ENCODE results near the gene NRDE2. TPM values are rescaled to one million over a fixed set of nuclear protein-coding genes. Genes with fewer than 3 reads are reported as not detected.
A peak's percentile ranks its signal among the peaks of the same experiment; 100 is the strongest.

Gene NRDE2, protein sequence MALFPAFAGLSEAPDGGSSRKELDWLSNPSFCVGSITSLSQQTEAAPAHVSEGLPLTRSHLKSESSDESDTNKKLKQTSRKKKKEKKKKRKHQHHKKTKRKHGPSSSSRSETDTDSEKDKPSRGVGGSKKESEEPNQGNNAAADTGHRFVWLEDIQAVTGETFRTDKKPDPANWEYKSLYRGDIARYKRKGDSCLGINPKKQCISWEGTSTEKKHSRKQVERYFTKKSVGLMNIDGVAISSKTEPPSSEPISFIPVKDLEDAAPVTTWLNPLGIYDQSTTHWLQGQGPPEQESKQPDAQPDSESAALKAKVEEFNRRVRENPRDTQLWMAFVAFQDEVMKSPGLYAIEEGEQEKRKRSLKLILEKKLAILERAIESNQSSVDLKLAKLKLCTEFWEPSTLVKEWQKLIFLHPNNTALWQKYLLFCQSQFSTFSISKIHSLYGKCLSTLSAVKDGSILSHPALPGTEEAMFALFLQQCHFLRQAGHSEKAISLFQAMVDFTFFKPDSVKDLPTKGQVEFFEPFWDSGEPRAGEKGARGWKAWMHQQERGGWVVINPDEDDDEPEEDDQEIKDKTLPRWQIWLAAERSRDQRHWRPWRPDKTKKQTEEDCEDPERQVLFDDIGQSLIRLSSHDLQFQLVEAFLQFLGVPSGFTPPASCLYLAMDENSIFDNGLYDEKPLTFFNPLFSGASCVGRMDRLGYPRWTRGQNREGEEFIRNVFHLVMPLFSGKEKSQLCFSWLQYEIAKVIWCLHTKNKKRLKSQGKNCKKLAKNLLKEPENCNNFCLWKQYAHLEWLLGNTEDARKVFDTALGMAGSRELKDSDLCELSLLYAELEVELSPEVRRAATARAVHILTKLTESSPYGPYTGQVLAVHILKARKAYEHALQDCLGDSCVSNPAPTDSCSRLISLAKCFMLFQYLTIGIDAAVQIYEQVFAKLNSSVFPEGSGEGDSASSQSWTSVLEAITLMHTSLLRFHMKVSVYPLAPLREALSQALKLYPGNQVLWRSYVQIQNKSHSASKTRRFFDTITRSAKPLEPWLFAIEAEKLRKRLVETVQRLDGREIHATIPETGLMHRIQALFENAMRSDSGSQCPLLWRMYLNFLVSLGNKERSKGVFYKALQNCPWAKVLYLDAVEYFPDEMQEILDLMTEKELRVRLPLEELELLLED
- total RNA-seq: 23.2 and 25.4 TPM in 2 replicates

- Mint-ChIP-seq H3K27me3 (ENCODE audit: low read depth) (peaks cover 20% of the 10 kb centered on the region), H3K36me3 (ENCODE audit: low read depth) (peaks cover 15% of the 10 kb centered on the region), H3K4me1 (ENCODE audit: low read depth) (peaks cover 29% of the 10 kb centered on the region), H3K9me3 (no peaks in the 10 kb centered on the region), H3K4me3 (ENCODE audit: low read depth) (peak within 1 kb of the TSS; percentile 89), H3K27ac (peak within 1 kb of the TSS; percentile 93)
- DNase-seq (ENCODE audit: low spot score): peak; percentile 91
- intact Hi-C loops (cut with micrococcal nuclease): loop anchor here (1.0 to 5.0 kb wide), 4 partner anchors 31 to 74 kb away; partner anchors contain the start of gene PSMC1
Measured at GRCh38 chr14:90331497-90332270, at the start of gene NRDE2. TSS of gene NRDE2 (minus strand) at chr14:90331941. CDS start at chr14:90331904, 37 bp downstream.

- H3K4me3 Mint-ChIP-seq (ENCODE audit: low read depth): no peak overlapping the region
- intact Hi-C loops (cut with micrococcal nuclease): loop anchor here (5.0 to 10.0 kb wide), 6 partner anchors 124 to 864 kb away; partner anchors contain the start of genes GPR68, PSMC1, RPS6KA5 and TDP1
Measured at GRCh38 chr14:90381011-90381786, 49.5 kb upstream of the NRDE2 start.

GRCh38 chr14:90379106-90379505 lies 47.4 kb upstream of the NRDE2 start:
- intact Hi-C loops (cut with micrococcal nuclease): no loop called here
- Mint-ChIP-seq H3K36me3 (ENCODE audit: low read depth) (no peaks in the 10 kb centered on the region), H3K9me3 (no peaks in the 10 kb centered on the region), H3K4me3 (ENCODE audit: low read depth) (no peak overlapping the region), H3K27me3 (ENCODE audit: low read depth) (no peaks in the 10 kb centered on the region), H3K27ac (no peak overlapping the region), H3K4me1 (ENCODE audit: low read depth) (peaks cover 2% of the 10 kb centered on the region)
- no peak for DNase-seq (ENCODE audit: low spot score)

More at GRCh38 chr14:90381011-90381786, 49.5 kb upstream of the NRDE2 start:
- H3K4me1 Mint-ChIP-seq (ENCODE audit: low read depth): peaks cover 14% of the 10 kb centered on the region
- no peaks in the 10 kb centered on the region for H3K27me3 Mint-ChIP-seq (ENCODE audit: low read depth)
- no peak for DNase-seq (ENCODE audit: low spot score)
- no peak overlapping the region for H3K27ac Mint-ChIP-seq
- no peaks in the 10 kb centered on the region for H3K36me3 Mint-ChIP-seq (ENCODE audit: low read depth)
- no peaks in the 10 kb centered on the region for H3K9me3 Mint-ChIP-seq

GRCh38 chr14:90378249-90378648 lies 46.5 kb upstream of the NRDE2 start:
- Mint-ChIP-seq H3K4me3 (ENCODE audit: low read depth) (no peak overlapping the region), H3K4me1 (ENCODE audit: low read depth) (no peaks in the 10 kb centered on the region), H3K27ac (no peak overlapping the region), H3K27me3 (ENCODE audit: low read depth) (no peaks in the 10 kb centered on the region), H3K9me3 (no peaks in the 10 kb centered on the region), H3K36me3 (ENCODE audit: low read depth) (no peaks in the 10 kb centered on the region)
- intact Hi-C loops (cut with micrococcal nuclease): no loop called here
- no peak for DNase-seq (ENCODE audit: low spot score)

DNA sequence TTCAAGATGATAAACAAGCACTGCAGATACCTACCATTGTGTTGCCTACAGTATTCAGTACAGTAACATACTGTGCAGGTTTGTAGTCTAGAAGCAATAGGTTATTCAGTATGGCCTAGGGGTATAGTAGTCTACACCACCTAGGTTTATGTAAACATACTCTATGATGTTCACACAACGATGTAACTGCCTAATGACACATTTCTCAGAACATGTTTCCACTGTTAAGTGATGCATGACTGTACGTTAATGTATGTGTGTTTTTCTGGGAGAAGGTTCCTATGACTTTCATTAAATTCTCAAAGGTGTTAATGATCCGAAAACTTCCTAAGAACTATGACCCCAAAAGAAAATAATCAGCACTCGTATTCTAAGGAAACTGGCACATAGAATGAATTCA lies 44.2 kb upstream of the NRDE2 start:
- Mint-ChIP-seq H3K27me3 (ENCODE audit: low read depth) (peaks cover 2% of the 10 kb centered on the region), H3K4me3 (ENCODE audit: low read depth) (no peak overlapping the region)

DNA sequence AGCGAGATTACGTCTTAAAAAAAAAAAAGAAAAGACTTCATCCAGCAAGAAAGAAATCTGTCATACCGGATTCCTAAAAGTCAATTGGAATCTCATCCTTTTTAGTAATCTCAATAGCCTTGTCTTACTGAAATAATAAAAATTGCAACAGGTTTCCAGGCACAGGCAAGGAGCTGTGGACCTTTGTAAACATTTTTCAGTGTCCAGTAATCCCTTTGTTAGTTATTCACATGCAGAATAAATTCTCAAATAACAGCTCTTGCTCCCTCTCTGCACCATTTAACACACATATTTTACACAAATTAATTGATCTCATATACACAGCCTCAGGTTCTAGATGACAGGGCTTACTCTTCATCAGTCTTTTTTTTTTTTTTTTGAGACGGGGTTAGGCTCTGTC lies 43.1 kb upstream of the NRDE2 start:
- no peak overlapping the region for H3K4me3 Mint-ChIP-seq (ENCODE audit: low read depth)
- peaks cover 5% of the 10 kb centered on the region for H3K27me3 Mint-ChIP-seq (ENCODE audit: low read depth)
- no peak overlapping the region for H3K27ac Mint-ChIP-seq
- H3K36me3 Mint-ChIP-seq (ENCODE audit: low read depth): no peaks in the 10 kb centered on the region
- intact Hi-C loops (cut with micrococcal nuclease): no loop called here
- no peaks in the 10 kb centered on the region for H3K4me1 Mint-ChIP-seq (ENCODE audit: low read depth)
- H3K9me3 Mint-ChIP-seq: no peaks in the 10 kb centered on the region
- no peak for DNase-seq (ENCODE audit: low spot score)

More for the DNA sequence above, 44.2 kb upstream of the NRDE2 start:
- Mint-ChIP-seq H3K9me3 (no peaks in the 10 kb centered on the region), H3K27ac (no peak overlapping the region), H3K36me3 (ENCODE audit: low read depth) (no peaks in the 10 kb centered on the region), H3K4me1 (ENCODE audit: low read depth) (no peaks in the 10 kb centered on the region)
- intact Hi-C loops (cut with micrococcal nuclease): no loop called here
- no peak for DNase-seq (ENCODE audit: low spot score)

DNA sequence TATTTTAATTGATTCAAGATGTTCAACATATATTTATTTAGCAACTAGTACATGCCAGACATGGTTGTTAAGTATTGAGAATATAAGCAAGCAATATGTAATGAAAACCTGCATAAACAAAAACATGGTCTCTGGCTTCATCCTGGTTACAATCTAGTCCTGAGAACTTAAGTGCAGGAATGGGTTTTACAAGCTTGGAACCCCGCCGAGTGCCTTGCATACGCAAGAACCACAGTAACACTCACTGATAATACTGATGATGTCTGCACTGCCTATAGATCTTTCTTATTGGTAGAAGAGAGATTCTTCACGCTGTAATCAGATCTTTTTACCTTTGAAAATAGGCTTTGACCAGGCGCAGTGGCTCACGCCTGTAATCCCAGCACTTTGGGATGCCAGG lies 42.1 kb upstream of the NRDE2 start:
- intact Hi-C loops (cut with micrococcal nuclease): no loop called here
- no peak overlapping the region for H3K27ac Mint-ChIP-seq
- H3K9me3 Mint-ChIP-seq: no peaks in the 10 kb centered on the region
- H3K4me3 Mint-ChIP-seq (ENCODE audit: low read depth): no peak overlapping the region
- H3K4me1 Mint-ChIP-seq (ENCODE audit: low read depth): no peaks in the 10 kb centered on the region
- H3K36me3 Mint-ChIP-seq (ENCODE audit: low read depth): no peaks in the 10 kb centered on the region
- DNase-seq (ENCODE audit: low spot score): no peak
- peaks cover 10% of the 10 kb centered on the region for H3K27me3 Mint-ChIP-seq (ENCODE audit: low read depth)

DNA sequence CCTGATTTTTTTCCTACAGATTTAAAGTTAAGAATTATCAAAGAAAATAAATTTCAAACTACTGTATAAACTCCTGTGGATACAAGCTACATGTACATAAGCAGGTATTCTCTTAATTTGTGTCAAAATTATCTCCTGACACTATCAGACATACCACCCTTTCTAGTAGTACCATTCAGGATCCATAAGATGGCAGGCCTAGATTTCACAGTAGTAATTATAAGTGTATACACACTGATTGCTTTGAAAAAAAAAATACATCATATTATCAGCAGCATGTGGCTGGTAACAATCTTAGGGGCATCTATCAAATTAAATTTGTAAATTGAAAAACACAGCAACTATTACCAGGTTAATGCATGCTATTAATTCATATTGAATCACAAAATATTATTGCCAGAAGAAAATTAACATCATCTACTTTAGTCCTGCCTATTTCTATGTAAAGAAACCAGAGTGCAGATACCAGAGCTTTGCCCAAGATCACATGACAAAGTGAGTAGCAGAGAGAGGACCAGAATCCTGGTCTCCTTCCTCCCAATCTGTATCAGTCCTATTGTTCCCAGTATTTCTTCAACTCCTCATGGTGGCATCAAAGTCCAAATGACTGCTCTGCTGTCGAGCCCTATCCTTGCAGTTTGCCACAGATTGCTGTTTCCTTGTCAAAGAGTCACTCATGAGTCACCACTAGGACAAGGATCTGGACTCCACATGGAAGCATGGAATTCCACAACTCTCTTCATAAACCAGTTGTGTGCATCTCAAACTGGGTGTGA lies 37.4 kb upstream of the NRDE2 start:
- no peak for DNase-seq (ENCODE audit: low spot score)
- peaks cover 14% of the 10 kb centered on the region for H3K27me3 Mint-ChIP-seq (ENCODE audit: low read depth)
- no peak overlapping the region for H3K4me3 Mint-ChIP-seq (ENCODE audit: low read depth)
- H3K36me3 Mint-ChIP-seq (ENCODE audit: low read depth): no peaks in the 10 kb centered on the region
- H3K4me1 Mint-ChIP-seq (ENCODE audit: low read depth): no peaks in the 10 kb centered on the region
- intact Hi-C loops (cut with micrococcal nuclease): no loop called here
- H3K9me3 Mint-ChIP-seq: no peaks in the 10 kb centered on the region
- no peak overlapping the region for H3K27ac Mint-ChIP-seq

DNA sequence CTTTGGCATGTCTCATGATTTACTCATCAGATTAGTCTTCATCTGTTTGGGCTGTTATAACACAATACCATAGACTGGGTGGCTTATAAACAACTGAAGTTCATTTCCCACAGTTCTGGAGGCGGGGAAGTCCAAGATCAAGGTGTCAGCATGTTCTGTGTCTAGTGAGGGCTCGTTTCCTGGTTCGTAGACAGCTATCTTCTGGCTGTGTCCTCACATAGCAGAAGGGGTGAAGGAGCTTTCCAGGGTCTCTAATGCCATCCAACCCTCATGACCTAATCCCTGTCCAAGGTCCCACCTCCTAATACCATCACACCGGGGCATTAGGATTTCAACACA lies 30.8 kb upstream of the NRDE2 start:
- intact Hi-C loops (cut with micrococcal nuclease): no loop called here
- Mint-ChIP-seq H3K27me3 (ENCODE audit: low read depth) (peaks cover 5% of the 10 kb centered on the region), H3K4me1 (ENCODE audit: low read depth) (no peaks in the 10 kb centered on the region), H3K36me3 (ENCODE audit: low read depth) (no peaks in the 10 kb centered on the region), H3K4me3 (ENCODE audit: low read depth) (no peak overlapping the region), H3K27ac (no peak overlapping the region), H3K9me3 (no peaks in the 10 kb centered on the region)
- DNase-seq (ENCODE audit: low spot score): no peak

GRCh38 chr14:90361865-90362557 lies 30.3 kb upstream of the NRDE2 start:
- Mint-ChIP-seq H3K9me3 (no peaks in the 10 kb centered on the region), H3K27me3 (ENCODE audit: low read depth) (peaks cover 8% of the 10 kb centered on the region), H3K4me1 (ENCODE audit: low read depth) (no peaks in the 10 kb centered on the region), H3K27ac (no peak overlapping the region), H3K4me3 (ENCODE audit: low read depth) (no peak overlapping the region), H3K36me3 (ENCODE audit: low read depth) (no peaks in the 10 kb centered on the region)
- DNase-seq (ENCODE audit: low spot score): no peak
- intact Hi-C loops (cut with micrococcal nuclease): no loop called here

DNA sequence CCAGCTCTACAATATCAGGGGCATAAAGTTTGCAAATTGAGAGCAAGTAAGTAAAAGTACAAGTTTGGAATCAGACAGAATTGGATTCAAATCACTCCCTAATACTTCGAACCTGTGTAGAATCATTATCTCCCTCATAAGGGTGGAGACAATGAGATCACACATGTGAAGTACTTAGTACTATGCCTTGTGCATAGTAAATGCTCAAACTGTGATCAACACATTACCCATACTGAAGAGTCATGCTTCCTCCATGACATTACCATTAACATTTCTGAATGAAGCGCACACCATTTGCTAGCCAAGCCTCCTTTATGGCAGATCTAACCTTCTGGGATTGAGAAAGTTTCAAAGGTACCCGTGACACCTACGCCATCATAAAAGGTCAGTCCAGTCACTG lies 26.6 kb upstream of the NRDE2 start:
- H3K4me1 Mint-ChIP-seq (ENCODE audit: low read depth): no peaks in the 10 kb centered on the region
- intact Hi-C loops (cut with micrococcal nuclease): no loop called here
- H3K27me3 Mint-ChIP-seq (ENCODE audit: low read depth): peaks cover 3% of the 10 kb centered on the region
- no peak overlapping the region for H3K4me3 Mint-ChIP-seq (ENCODE audit: low read depth)
- no peaks in the 10 kb centered on the region for H3K9me3 Mint-ChIP-seq
- DNase-seq (ENCODE audit: low spot score): no peak
- no peaks in the 10 kb centered on the region for H3K36me3 Mint-ChIP-seq (ENCODE audit: low read depth)
- H3K27ac Mint-ChIP-seq: no peak overlapping the region
